SU-DHL-6 (cell line): ENCODE results near the gene E2F6.

Experiments
- H2AFZ ChIP-seq: fragments of 200-600 bp; sonication (generic); 2 replicates; pipeline ENCODE4 v1.6.1; 2014; ENCODE audit warnings: low read depth, mild to moderate bottlenecking, moderate library complexity, mixed read lengths, antibody characterized with exemption, low read length; ENCODE audit not compliant: severe bottlenecking
- H3F3A ChIP-seq: fragments of 200-600 bp; shearing (Covaris generic); 2 replicates; pipeline ENCODE4 v1.6.0; 2016; ENCODE audit warnings: antibody characterized with exemption, mild to moderate bottlenecking; ENCODE audit not compliant: insufficient read depth
- H3K27ac ChIP-seq: fragments of 200-600 bp; sonication (generic); 2 replicates; pipeline ENCODE4 v1.5.1; 2016; ENCODE audit warnings: low read depth, mild to moderate bottlenecking, low read length, moderate library complexity, mixed read lengths
- H3K27me3 ChIP-seq: fragments of 200-600 bp; sonication (generic), shearing (Covaris generic); 2 replicates; pipeline ENCODE4 v1.6.0; 2014; ENCODE audit warnings: mild to moderate bottlenecking, low read length
- H3K36me3 ChIP-seq: fragments of 200-600 bp; sonication (generic); 2 replicates; pipeline ENCODE4 v1.6.1; 2014; ENCODE audit warnings: mild to moderate bottlenecking, low read length, mixed read lengths
- H3K4me2 ChIP-seq: fragments of 300-600, 200-600 bp; shearing (Covaris generic), sonication (generic); 2 replicates; pipeline ENCODE4 v1.6.0; 2014; ENCODE audit warnings: low read length, low read depth, mild to moderate bottlenecking; ENCODE audit not compliant: poor library complexity, severe bottlenecking
- H3K4me3 ChIP-seq: fragments of 200-600 bp; sonication (generic); 2 replicates; pipeline ENCODE4 v1.5.1; 2014; ENCODE audit warnings: antibody characterized with exemption, low read length, mild to moderate bottlenecking, mixed read lengths; ENCODE audit not compliant: insufficient read depth, poor library complexity, severe bottlenecking
- H3K79me2 ChIP-seq: fragments of 200-600 bp; sonication (generic); 2 replicates; pipeline ENCODE4 v1.6.1; 2014; ENCODE audit warnings: mild to moderate bottlenecking, low read length, moderate library complexity; ENCODE audit not compliant: insufficient read depth
- H3K9ac ChIP-seq: fragments of 200-600 bp; sonication (generic); 2 replicates; pipeline ENCODE4 v1.7.0; 2014; ENCODE audit warnings: mild to moderate bottlenecking, low read length
- H3K9me2 ChIP-seq: fragments of 200-600 bp; sonication (generic); replicated peaks from 2 replicates; pipeline ENCODE4 v1.6.1; 2014; ENCODE audit warnings: low read length; ENCODE audit not compliant: insufficient read depth
- H3K9me3 ChIP-seq: fragments of 200-600 bp; sonication (generic); 2 replicates; pipeline ENCODE4 v1.6.1; 2014; ENCODE audit warnings: low read length, mixed read lengths; ENCODE audit not compliant: insufficient read depth
- H4K20me1 ChIP-seq: fragments of 200-600 bp; sonication (generic); 2 replicates; pipeline ENCODE4 v1.6.1; 2014; ENCODE audit warnings: low read depth, mild to moderate bottlenecking, antibody characterized with exemption, low read length, moderate library complexity, mixed read lengths
- EZH2phosphoT487 ChIP-seq: fragments of 200-600 bp; sonication (generic), shearing (Covaris generic); conservative IDR thresholded peaks from 2 replicates; pipeline ENCODE4 v1.6.1; 2018; ENCODE audit warnings: mild to moderate bottlenecking, antibody characterized with exemption, low read length, moderate library complexity, mixed read lengths
- TF ChIP-seq, protein P1 (sequence below): fragments of 200-600 bp; sonication (generic); IDR thresholded peaks from one replicate; pipeline ENCODE4 v1.5.1; 2017; ENCODE audit warnings: antibody characterized with exemption, mild to moderate bottlenecking, low read length, moderate library complexity; ENCODE audit not compliant: insufficient read depth, poor library complexity, severe bottlenecking

The E2F6 gene

DNA sequence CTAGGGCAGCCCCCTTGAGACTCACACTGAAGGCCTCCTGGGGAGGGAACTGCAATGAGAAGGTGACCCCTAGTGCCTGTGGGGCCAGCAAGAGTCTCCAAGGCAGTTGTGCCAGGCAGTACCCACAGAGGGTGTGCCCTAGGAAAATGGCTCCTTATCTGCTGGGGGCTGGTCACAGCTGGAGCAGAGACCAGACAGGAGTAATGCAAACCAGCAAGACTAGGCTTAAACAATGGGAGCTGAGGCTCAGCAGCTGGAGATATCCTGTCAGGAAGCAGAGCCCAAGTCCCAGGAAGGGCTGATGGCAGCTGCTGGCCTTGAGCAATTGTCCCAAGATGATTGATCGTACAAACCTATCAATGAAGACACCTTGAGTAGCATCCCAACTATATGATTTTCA, 26.8 kb upstream of the E2F6 start:
- Histone ChIP-seq H3F3A (no peaks in the 10 kb centered on the region), H3K9me2 (no peaks in the 10 kb centered on the region), H3K36me3 (no peaks in the 10 kb centered on the region), H3K27me3 (no peaks in the 10 kb centered on the region), H3K9ac (no peak overlapping the region), H3K9me3 (no peaks in the 10 kb centered on the region), H3K27ac (no peak overlapping the region), H4K20me1 (no peaks in the 10 kb centered on the region), H3K4me2 (no peak overlapping the region), H2AFZ (no peak overlapping the region), H3K79me2 (no peaks in the 10 kb centered on the region), H3K4me3 (no peak overlapping the region)
- no peak for TF ChIP-seq EZH2phosphoT487
- TF ChIP-seq, protein P1, sequence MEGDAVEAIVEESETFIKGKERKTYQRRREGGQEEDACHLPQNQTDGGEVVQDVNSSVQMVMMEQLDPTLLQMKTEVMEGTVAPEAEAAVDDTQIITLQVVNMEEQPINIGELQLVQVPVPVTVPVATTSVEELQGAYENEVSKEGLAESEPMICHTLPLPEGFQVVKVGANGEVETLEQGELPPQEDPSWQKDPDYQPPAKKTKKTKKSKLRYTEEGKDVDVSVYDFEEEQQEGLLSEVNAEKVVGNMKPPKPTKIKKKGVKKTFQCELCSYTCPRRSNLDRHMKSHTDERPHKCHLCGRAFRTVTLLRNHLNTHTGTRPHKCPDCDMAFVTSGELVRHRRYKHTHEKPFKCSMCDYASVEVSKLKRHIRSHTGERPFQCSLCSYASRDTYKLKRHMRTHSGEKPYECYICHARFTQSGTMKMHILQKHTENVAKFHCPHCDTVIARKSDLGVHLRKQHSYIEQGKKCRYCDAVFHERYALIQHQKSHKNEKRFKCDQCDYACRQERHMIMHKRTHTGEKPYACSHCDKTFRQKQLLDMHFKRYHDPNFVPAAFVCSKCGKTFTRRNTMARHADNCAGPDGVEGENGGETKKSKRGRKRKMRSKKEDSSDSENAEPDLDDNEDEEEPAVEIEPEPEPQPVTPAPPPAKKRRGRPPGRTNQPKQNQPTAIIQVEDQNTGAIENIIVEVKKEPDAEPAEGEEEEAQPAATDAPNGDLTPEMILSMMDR = no peak

DNA sequence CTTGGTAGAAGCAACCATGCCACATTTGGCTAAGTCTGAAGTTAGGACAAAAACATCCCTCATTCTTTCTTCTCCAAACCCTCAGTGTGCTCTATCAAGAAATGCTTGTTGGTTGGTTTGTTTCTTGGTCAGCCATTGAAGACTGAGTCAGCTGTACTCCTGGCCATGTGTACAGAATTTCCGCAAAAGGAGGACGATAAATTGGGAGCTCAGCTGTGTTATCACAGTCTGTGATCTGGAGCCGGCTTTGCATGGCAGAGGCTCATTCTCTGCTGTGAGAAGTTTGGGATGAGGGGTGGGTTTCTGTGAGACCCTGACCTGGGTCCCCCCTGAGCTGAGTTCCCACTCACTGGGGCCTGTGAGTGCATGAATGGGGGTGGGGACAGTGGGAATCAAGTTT, 26.3 kb upstream of the E2F6 start:
- Histone ChIP-seq H3K79me2 (no peaks in the 10 kb centered on the region), H2AFZ (no peak overlapping the region), H3K27me3 (no peaks in the 10 kb centered on the region), H3K9me2 (no peaks in the 10 kb centered on the region), H3K9me3 (no peaks in the 10 kb centered on the region), H3K36me3 (no peaks in the 10 kb centered on the region), H3K4me3 (no peak overlapping the region), H3K27ac (no peak overlapping the region), H4K20me1 (no peaks in the 10 kb centered on the region), H3K4me2 (no peak overlapping the region), H3K9ac (no peak overlapping the region), H3F3A (no peaks in the 10 kb centered on the region)
- TF ChIP-seq EZH2phosphoT487 = no peak
- TF ChIP-seq, protein P1 = no peak

DNA sequence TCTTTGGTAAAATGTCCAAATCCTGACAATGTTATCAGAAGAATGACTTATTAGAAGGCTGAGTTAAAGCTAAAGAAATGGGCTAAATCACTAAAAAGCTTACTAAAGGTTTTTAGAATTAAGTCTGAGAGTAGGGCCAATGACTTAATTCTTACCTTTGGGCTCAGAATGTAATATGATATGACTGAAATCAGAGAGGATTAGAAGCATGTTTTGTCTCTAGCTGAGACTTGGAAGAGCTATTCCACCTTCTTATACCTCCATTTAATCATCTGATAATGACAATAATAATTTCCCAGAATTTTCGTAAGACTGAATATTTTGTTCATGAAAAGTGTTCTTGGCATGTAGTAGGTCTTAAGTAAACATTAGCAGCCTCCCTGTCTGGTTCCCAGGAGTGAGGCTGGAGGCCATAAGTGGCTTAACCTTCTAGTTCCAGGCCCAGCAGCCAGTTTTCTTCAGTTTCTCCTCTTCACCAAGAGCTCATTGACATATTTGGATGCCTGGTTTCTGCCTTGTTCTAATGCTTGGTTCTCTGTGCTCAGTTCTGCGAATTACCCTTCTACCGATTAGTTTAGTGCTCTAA, 25.5 kb upstream of the E2F6 start:
- Histone ChIP-seq H3K4me3 (no peak overlapping the region), H3K79me2 (no peaks in the 10 kb centered on the region), H3K9ac (no peak overlapping the region), H3K4me2 (no peak overlapping the region), H4K20me1 (no peaks in the 10 kb centered on the region), H3K9me3 (no peaks in the 10 kb centered on the region), H3K36me3 (no peaks in the 10 kb centered on the region), H2AFZ (no peak overlapping the region), H3K9me2 (no peaks in the 10 kb centered on the region), H3K27ac (no peak overlapping the region), H3F3A (no peaks in the 10 kb centered on the region), H3K27me3 (no peaks in the 10 kb centered on the region)
- TF ChIP-seq, protein P1 = no peak
- TF ChIP-seq EZH2phosphoT487 = no peak
